Stimulated activated CD8-positive, alpha-beta memory T cell treated with anti-CD3 and anti-CD28 coated beads, Interleukin-4, amount 100 ng/mL, for 4 hours (primary cell): Measurements from ENCODE around the gene CYP1B1.

Experiments
- DNase-seq, 2 donors: peaks; one replicate each; pipeline ENCODE4 v3.0.0-alpha.2; 2020; ENCODE audit warnings: low read depth in 2 of 2, low spot score in 1 of 2

Gene CYP1B1

GRCh38 chr2:38076710-38077430 is 919 bp upstream of the CYP1B1 start:
- DNase-seq, result no peak

GRCh38 chr2:38076152-38076709 is 280 bp upstream of the CYP1B1 start:
- no peak for DNase-seq

GRCh38 chr2:38074764-38075506 is 1.0 kb downstream of the CYP1B1 start:
- DNase-seq, result no peak

GRCh38 chr2:38074058-38074763 is 1.7 kb downstream of the CYP1B1 start:
- no peak for DNase-seq

- no peak for DNase-seq
These were observed 2.5 kb downstream of the CYP1B1 start for GRCh38 chr2:38073211-38074057.

GRCh38 chr2:38070438-38070837 is 5.5 kb downstream of the CYP1B1 start:
- no peak for DNase-seq

- DNase-seq, result no peak
These were observed 7.7 kb downstream of the CYP1B1 start for GRCh38 chr2:38068234-38068633.

- DNase-seq, result no peak
These were observed 9.4 kb downstream of the CYP1B1 start for GRCh38 chr2:38066421-38067115.

GRCh38 chr2:38065502-38066135 is 10.3 kb downstream of the CYP1B1 start:
- DNase-seq, result no peak

GRCh38 chr2:38064801-38065501 is 11.0 kb downstream of the CYP1B1 start:
- DNase-seq, result no peak

GRCh38 chr2:38060236-38061018 is 15.5 kb downstream of the CYP1B1 start:
- no peak for DNase-seq

- DNase-seq, result no peak
These were observed 18.1 kb downstream of the CYP1B1 start for GRCh38 chr2:38057651-38058410.

GRCh38 chr2:38056216-38056615 is 19.7 kb downstream of the CYP1B1 start:
- DNase-seq, result no peak

GRCh38 chr2:38045811-38046210 is 30.1 kb downstream of the CYP1B1 start:
- DNase-seq, result no peak

- DNase-seq, result no peak
These were observed 36.6 kb downstream of the CYP1B1 start for GRCh38 chr2:38039121-38039910.

- no peak for DNase-seq
These were observed 37.3 kb downstream of the CYP1B1 start for GRCh38 chr2:38038682-38039081.
